ENCODE data around the gene ACIN1. TPM values are rescaled to one million over a fixed set of nuclear protein-coding genes. Genes with fewer than 3 reads are reported as not detected.
A peak's percentile ranks its signal among the peaks of the same experiment; 100 is the strongest.

The ACIN1 gene
- total and polyA plus RNA-seq, 2 of the 13 experiments (the other 11 are each of a cell fraction or from before 2014, with no cell fraction given): 165 to 183 TPM

DNA sequence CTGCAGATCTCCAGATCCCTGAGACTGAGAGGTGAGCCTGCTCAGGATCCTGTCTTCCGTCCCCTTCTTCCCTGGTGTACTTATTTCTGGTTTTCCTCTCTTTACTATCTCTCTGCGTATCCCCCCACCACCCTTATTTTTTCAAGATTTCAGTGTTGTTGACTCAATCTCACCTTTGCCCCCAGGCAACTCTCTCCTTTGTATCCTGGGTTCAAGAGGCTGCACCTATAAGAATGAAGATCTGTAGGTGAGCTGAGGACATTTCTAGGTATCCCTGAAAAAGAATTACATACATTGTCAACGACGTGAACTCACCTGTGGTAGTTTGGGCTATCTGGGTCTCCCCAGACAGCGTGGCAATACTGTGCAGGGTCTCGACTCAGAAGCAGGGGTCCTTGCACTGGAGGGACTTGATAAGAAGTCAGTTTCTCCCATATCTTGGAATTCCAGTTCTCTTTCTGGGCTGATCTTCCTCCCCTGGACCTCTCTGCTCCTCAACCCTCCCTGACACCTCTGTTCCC is 9.2 kb upstream of the ACIN1 start:
- peak overlapping the region in 1 of 3 experiments; percentile 44; a peak in 3 of 6 replicates for H3K4me3 ChIP-seq (replicated peaks in 1 of 3; ENCODE audit: insufficient read depth in 1 of 3, low read depth in 2 of 3, low read length in 3 of 3)
- H3K4me2 ChIP-seq (ENCODE audit: low read depth, low read length): peak overlapping the region; percentile 70
- no peak overlapping the region for H3K27ac ChIP-seq (ENCODE audit: extremely low read length, insufficient read depth, low read length)
- CTCF ChIA-PET (ENCODE audit: low intra/inter-chr PET ratio, low total read pairs): no interaction called here
- H3K9ac ChIP-seq (ENCODE audit: insufficient read depth, low read depth, low read length): peak overlapping the region; percentile 19; the same call in 1 of the 2 replicates
- in situ Hi-C loops (cut with HindIII; ENCODE audit: extremely low pct_ligation_motif_present, low pct_unique_long_range_greater_than_20kb): no loop called here
- no peaks in the 10 kb centered on the region for H4K20me1 ChIP-seq (ENCODE audit: insufficient read depth, low read length)
- DNase-seq (ENCODE audit: low spot score) (no peak), FAIRE-seq (no peak), ATAC-seq (peak; percentile 2)
- peaks cover 40% of the 10 kb centered on the region for H3K4me1 ChIP-seq (ENCODE audit: insufficient read depth, low read length)
- H3K9me3 ChIP-seq (ENCODE audit: low read length): no peaks in the 10 kb centered on the region
- no peaks in the 10 kb centered on the region for H3K79me2 ChIP-seq (ENCODE audit: insufficient read depth, low read length)
- POLR2A ChIA-PET: interaction anchor here (1.4 to 4.5 kb wide), 2 partner anchors 9 to 122 kb away, joined by 3 to 52 read pairs; partner anchors contain the start of genes ACIN1 and C14orf119
- peak overlapping the region; percentile 39 for H2AFZ ChIP-seq (ENCODE audit: low read length)
- H3K27me3 ChIP-seq (ENCODE audit: control insufficient read depth in 1 of 2, insufficient read depth in 2 of 2, low read length in 2 of 2): peaks cover 8 to 45% of the 10 kb centered on the region in 2 experiments
- H3K36me3 ChIP-seq (replicated peaks in 1 of 2; ENCODE audit: control insufficient read depth in 1 of 2, insufficient read depth in 2 of 2, low read length in 2 of 2): peaks cover 0 to 2% of the 10 kb centered on the region in 2 experiments; a peak in 3 of 5 replicates
- no TSS peak for BruUV-seq (replicated peaks)
- intact Hi-C loops (cut with micrococcal nuclease; ENCODE audit: unreplicated experiment): no loop called here
- 20% methylated on average over 6 of the region's 6 CpGs for WGBS (ENCODE audit: low lambda C conversion rate)
- no peak for TF ChIP-seq SMC3 (IDR thresholded peaks at IDR 0.05; ENCODE audit: low read length)
- TF ChIP-seq, protein P1, sequence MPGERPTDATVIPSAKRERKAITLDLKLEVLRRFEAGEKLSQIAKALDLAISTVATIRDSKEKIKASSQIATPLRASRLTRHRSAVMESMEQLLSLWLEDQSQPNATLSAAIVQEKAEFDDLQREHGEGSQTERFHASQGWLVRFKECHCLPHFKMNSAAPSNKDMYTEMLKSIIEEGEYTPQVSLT (CRISPR knock-in tag; IDR thresholded peaks at IDR 0.05; ENCODE audit: borderline replicate concordance, low read depth): no peak
- TF ChIP-seq ZNF709 (CRISPR knock-in tag; IDR thresholded peaks at IDR 0.05): 0 out of 2 replicates have a peak, but pooled peaks have one; percentile 60
- peak; percentile 12; the same call in 1 of the 2 replicates for TF ChIP-seq FOXO1 (CRISPR knock-in tag; IDR thresholded peaks at IDR 0.05)
- no peak for TF ChIP-seq NFIB (CRISPR knock-in tag; IDR thresholded peaks at IDR 0.05; ENCODE audit: borderline replicate concordance)
- peak; percentile 53; the same call in 1 of the 2 replicates for TF ChIP-seq EEA1 (CRISPR knock-in tag; IDR thresholded peaks at IDR 0.05; ENCODE audit: borderline replicate concordance)
- TF ChIP-seq SKI (IDR thresholded peaks at IDR 0.05; ENCODE audit: partially characterized antibody): no peak
- peak; percentile 17; the same call in 1 of the 2 replicates for TF ChIP-seq HNF4A (CRISPR knock-in tag; IDR thresholded peaks at IDR 0.05)
- TF ChIP-seq EZH2 (conservative IDR thresholded peaks at IDR 0.05; ENCODE audit: low read depth, low read length): 0 out of 2 replicates have a peak, but pooled peaks have one; percentile 17
- peak; percentile 25; the same call in 1 of the 2 replicates for TF ChIP-seq ZNF563 (CRISPR knock-in tag; IDR thresholded peaks at IDR 0.05)
- TF ChIP-seq ZNF3 (CRISPR knock-in tag; IDR thresholded peaks at IDR 0.05): no peak
- 0 out of 2 replicates have a peak, but pooled peaks have one; percentile 60 for TF ChIP-seq ZIK1 (CRISPR knock-in tag; IDR thresholded peaks at IDR 0.05; ENCODE audit: borderline replicate concordance, low read depth)

All from HepG2 (cell line).